ENCODE data around the gene SP140.

SP140 gene

GRCh38 chr2:230362030-230362691, 136.6 kb downstream of the SP140 start:
- DNase-seq (ENCODE audit: low read depth in 2 of 2): no peak
